SK-N-SH (cell line): ENCODE results near the gene DDAH1. TPM values are rescaled to one million over a fixed set of nuclear protein-coding genes. Genes with fewer than 3 reads are reported as not detected.

Experiments
- CTCF ChIA-PET: fragments of 300-600, 350-600 bp; formaldehyde crosslinking; extraction: SDS; loops from one replicate; lab custom pipeline; 2021; lab: Yijun Ruan, JAX
- POLR2A ChIA-PET: fragments of 350-600 bp; sonication (Branson Sonifier 250); formaldehyde crosslinking; extraction: SDS; loops from one replicate; lab custom pipeline; 2020; ENCODE audit warnings: antibody characterized with exemption, inconsistent platforms; lab: Yijun Ruan, JAX
- DNase-seq: peaks from one replicate; pipeline ENCODE4 v3.0.0; 2012
- H2AFZ ChIP-seq: fragments of 200-600 bp; sonication (generic); 2 replicates; pipeline ENCODE4 v1.8.1; 2016; ENCODE audit warnings: antibody characterized with exemption, mild to moderate bottlenecking, low read depth
- H3F3A ChIP-seq: fragments of 200-600 bp; sonication (generic); replicated peaks from 2 replicates; pipeline ENCODE3; 2016; ENCODE audit warnings: antibody characterized with exemption, mild to moderate bottlenecking; ENCODE audit not compliant: insufficient read depth
- H3K27ac ChIP-seq, 2 experiments: fragments of 200-500 bp in 1 of 2; fragments of 200-600 bp in 1 of 2; sonication (Bioruptor generic) in 1 of 2; sonication (generic), shearing (Covaris generic) in 1 of 2; 2 replicates each; pipeline versions ENCODE4 v1.5.1 to v1.6.1; 2014 to 2016; ENCODE audit warnings: low read depth in 2 of 2, inconsistent platforms in 1 of 2, low read length in 1 of 2, mild to moderate bottlenecking in 1 of 2, mixed read lengths in 1 of 2
- H3K27me3 ChIP-seq: fragments of 200-600 bp; sonication (generic), shearing (Covaris generic); 2 replicates; pipeline ENCODE4 v1.6.1; 2016; ENCODE audit warnings: mixed run types; ENCODE audit not compliant: insufficient read depth
- H3K36me3 ChIP-seq, 2 experiments: fragments of 200-500 bp in 1 of 2; fragments of 200-600 bp in 1 of 2; sonication (Bioruptor generic) in 1 of 2; sonication (generic) in 1 of 2; replicated peaks in 1 of 2; 2 replicates each; pipeline versions ENCODE3 to v1.5.1; 2014 to 2016; ENCODE audit warnings: low read length in 1 of 2, mild to moderate bottlenecking in 1 of 2; ENCODE audit not compliant: insufficient read depth in 2 of 2, control insufficient read depth in 1 of 2
- H3K4me1 ChIP-seq, 2 experiments: fragments of 200-500 bp in 1 of 2; fragments of 200-600 bp in 1 of 2; sonication (Bioruptor generic) in 1 of 2; sonication (generic), shearing (Covaris generic) in 1 of 2; 2 replicates each; pipeline versions ENCODE4 v1.5.1 to v1.6.1; 2014 to 2016; ENCODE audit warnings: low read depth in 1 of 2, low read length in 1 of 2, mixed run types in 1 of 2; ENCODE audit not compliant: insufficient read depth in 2 of 2, control insufficient read depth in 1 of 2
- H3K4me2 ChIP-seq: fragments of 200-600 bp; sonication (generic), shearing (Covaris generic); 2 replicates; pipeline ENCODE4 v1.6.1; 2017; ENCODE audit warnings: mixed run types
- H3K4me3 ChIP-seq, 2 experiments: fragments of 200-500 bp in 1 of 2; fragments of 200-600 bp in 1 of 2; sonication (Bioruptor generic) in 1 of 2; sonication (generic), shearing (Covaris generic) in 1 of 2; 2 replicates each; pipeline versions ENCODE4 v1.5.1 to v1.8.1; 2014 to 2016; ENCODE audit warnings: low read depth in 2 of 2, inconsistent platforms in 1 of 2, low read length in 1 of 2, mild to moderate bottlenecking in 1 of 2, mixed read lengths in 1 of 2, moderate library complexity in 1 of 2
- H3K79me2 ChIP-seq: fragments of 200-600 bp; sonication (generic); 2 replicates; pipeline ENCODE4 v1.8.1; 2017; ENCODE audit warnings: mild to moderate bottlenecking; ENCODE audit not compliant: insufficient read depth
- H3K9ac ChIP-seq: fragments of 200-600 bp; sonication (generic); 2 replicates; pipeline ENCODE4 v1.6.1; 2017; ENCODE audit warnings: mixed run types
- H3K9me2 ChIP-seq: fragments of 200-600 bp; sonication (generic); 2 replicates; pipeline ENCODE4 v1.6.1; 2017; ENCODE audit warnings: mixed run types
- H3K9me3 ChIP-seq: fragments of 200-600 bp; sonication (generic); 2 replicates; pipeline ENCODE4 v1.6.1; 2017; ENCODE audit warnings: mixed run types, mild to moderate bottlenecking, moderate library complexity
- H4K20me1 ChIP-seq: fragments of 200-600 bp; sonication (generic); 2 replicates; pipeline ENCODE4 v1.6.1; 2017; ENCODE audit warnings: mild to moderate bottlenecking, mixed run types; ENCODE audit not compliant: insufficient read depth
- EP300 ChIP-seq, 2 experiments: IDR thresholded peaks; 2 replicates each; pipeline versions ENCODE4 v1.4.0 to v1.6.1; 2012; ENCODE audit warnings: borderline replicate concordance in 1 of 2, low read depth in 1 of 2, low read length in 1 of 2
- EZH2phosphoT487 ChIP-seq: fragments of 200-600 bp; sonication (generic); IDR thresholded peaks from 2 replicates; pipeline ENCODE4 v1.6.1; 2017; ENCODE audit warnings: low read depth, mixed run types, mild to moderate bottlenecking, antibody characterized with exemption, moderate library complexity, borderline replicate concordance
- FOSL2 ChIP-seq: IDR thresholded peaks from 2 replicates; pipeline ENCODE4 v1.4.0; 2012; ENCODE audit warnings: low read depth, mild to moderate bottlenecking, moderate library complexity, borderline replicate concordance
- FOXM1 ChIP-seq: IDR thresholded peaks from 2 replicates; pipeline ENCODE4 v1.4.0; 2012; ENCODE audit warnings: low read depth, mild to moderate bottlenecking
- RXRA ChIP-seq: IDR thresholded peaks from 2 replicates; pipeline ENCODE4 v1.4.0; 2012; ENCODE audit warnings: low read depth, mild to moderate bottlenecking, borderline replicate concordance
- SIN3A ChIP-seq: IDR thresholded peaks from 2 replicates; pipeline ENCODE4 v1.6.1; 2012; ENCODE audit warnings: low read depth, mild to moderate bottlenecking, low read length, moderate library complexity, borderline replicate concordance
- SMC3 ChIP-seq: IDR thresholded peaks from 2 replicates; pipeline ENCODE4 v1.6.1; 2012; ENCODE audit warnings: low read depth, low read length, improper control_type of control experiment
- WGBS: methylation state at CpG from one replicate; pipeline ENCODE4 v1.1.6; 2017; ENCODE audit warnings: low lambda C conversion rate; 5-methylcytosine and 5-hydroxymethylcytosine counted together
- polyA plus RNA-seq, 3 experiments: library from polyadenylated mRNA; depleted of rRNA; stranded (reverse); fragments of >200 nt; gene quantifications; 2 replicates each; pipeline ENCODE4 v1.2.3, GENCODE V29; 2012
- TF ChIP-seq, protein P1 (sequence below): fragments of 200-600 bp; sonication (generic); IDR thresholded peaks from 2 replicates; pipeline ENCODE4 v1.6.1; 2017; ENCODE audit warnings: antibody characterized with exemption, mild to moderate bottlenecking, moderate library complexity
- TF ChIP-seq, protein P2 (sequence below): fragments of 150-350 bp; IDR thresholded peaks from 2 replicates; pipeline ENCODE4 v1.6.1; 2016; ENCODE audit warnings: mild to moderate bottlenecking, low read depth, low read length

Gene DDAH1
- polyA plus RNA-seq, 1 of the 3 experiments (the other 2 are of a cell fraction), result 64.3 TPM

DNA sequence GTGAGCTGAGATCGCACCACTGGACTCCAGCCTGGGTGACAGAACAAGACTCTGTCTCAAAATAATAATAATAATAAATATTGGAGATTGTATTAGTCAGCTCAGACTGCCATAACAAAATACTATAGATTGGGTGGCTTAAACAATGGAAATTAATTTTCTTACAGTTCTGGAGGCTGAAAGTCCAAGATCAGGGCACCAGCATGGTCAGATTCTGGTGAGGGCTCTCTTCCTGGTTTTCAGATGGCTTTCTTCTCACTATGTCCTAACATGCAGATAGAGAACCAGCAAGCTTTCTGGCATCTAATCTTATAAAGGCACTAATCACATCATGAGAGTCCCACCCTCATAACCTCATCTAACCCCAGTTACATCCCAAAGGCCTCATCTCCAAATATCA, 23.2 kb upstream of the DDAH1 start:
- no peak for DNase-seq
- Histone ChIP-seq H3K9me3 (no peaks in the 10 kb centered on the region), H3F3A (peaks cover 3% of the 10 kb centered on the region), H3K4me2 (no peak overlapping the region), H2AFZ (no peak overlapping the region)
- POLR2A ChIA-PET, result no interaction called here
- TF ChIP-seq FOXM1 (no peak), SMC3 (no peak), RXRA (no peak)
- TF ChIP-seq, all 33 proteins: peak for 0
- H3K27me3 ChIP-seq, result no peaks in the 10 kb centered on the region
- no peak overlapping the region for H3K9ac ChIP-seq
- CTCF ChIA-PET, result interaction anchor here (0.7 to 1.4 kb wide), 3 partner anchors 10 to 25 kb away, joined by 3 read pairs; no protein-coding TSS in a partner anchor
- H3K4me1 ChIP-seq, result peaks cover 0 to 1% of the 10 kb centered on the region in 2 experiments; a peak in 2 of 4 replicates
- H3K36me3 ChIP-seq, result peaks cover 14 to 36% of the 10 kb centered on the region in 2 experiments
- WGBS, result 100% methylated on average over 1 of the region's 1 CpG
- H3K9me2 ChIP-seq, result no peaks in the 10 kb centered on the region
- H4K20me1 ChIP-seq, result no peaks in the 10 kb centered on the region
- H3K79me2 ChIP-seq, result peaks cover 25% of the 10 kb centered on the region; the same call in 1 of the 2 replicates
- no peak overlapping the region for H3K4me3 ChIP-seq
- no peak overlapping the region for H3K27ac ChIP-seq

DNA sequence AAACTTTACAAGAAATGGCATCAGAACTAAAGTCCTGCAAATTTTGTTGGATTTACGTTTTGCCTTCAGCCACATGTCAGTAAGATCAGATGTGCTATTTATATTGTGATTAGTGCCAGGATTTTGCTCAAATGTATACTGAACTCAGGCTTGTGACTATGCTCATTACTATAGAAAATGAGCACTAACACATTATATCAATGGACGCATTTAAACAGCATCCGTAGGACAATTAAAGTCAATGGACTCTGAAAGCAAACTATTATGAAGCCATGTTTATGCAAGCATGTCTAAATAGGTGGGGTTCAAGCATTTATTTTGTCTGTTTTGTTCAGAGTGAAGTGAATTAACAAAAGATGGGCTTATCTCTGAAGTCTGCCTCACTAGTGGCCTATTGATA, 20.6 kb upstream of the DDAH1 start:
- H3K27me3 ChIP-seq, result no peaks in the 10 kb centered on the region
- H4K20me1 ChIP-seq, result no peaks in the 10 kb centered on the region
- H3K9ac ChIP-seq, result no peak overlapping the region
- ChIA-PET CTCF (interaction anchor here (1.1 to 2.0 kb wide), 3 partner anchors 8 to 91 kb away, joined by 3 to 7 read pairs (median 3); no protein-coding TSS in a partner anchor), POLR2A (no interaction called here)
- DNase-seq, result no peak
- no peaks in the 10 kb centered on the region for H3K9me2 ChIP-seq
- no peaks in the 10 kb centered on the region for H3K9me3 ChIP-seq
- no peaks in the 10 kb centered on the region for H3K4me1 ChIP-seq
- peaks cover 6 to 25% of the 10 kb centered on the region in 2 experiments for H3K36me3 ChIP-seq
- TF ChIP-seq, protein P1, sequence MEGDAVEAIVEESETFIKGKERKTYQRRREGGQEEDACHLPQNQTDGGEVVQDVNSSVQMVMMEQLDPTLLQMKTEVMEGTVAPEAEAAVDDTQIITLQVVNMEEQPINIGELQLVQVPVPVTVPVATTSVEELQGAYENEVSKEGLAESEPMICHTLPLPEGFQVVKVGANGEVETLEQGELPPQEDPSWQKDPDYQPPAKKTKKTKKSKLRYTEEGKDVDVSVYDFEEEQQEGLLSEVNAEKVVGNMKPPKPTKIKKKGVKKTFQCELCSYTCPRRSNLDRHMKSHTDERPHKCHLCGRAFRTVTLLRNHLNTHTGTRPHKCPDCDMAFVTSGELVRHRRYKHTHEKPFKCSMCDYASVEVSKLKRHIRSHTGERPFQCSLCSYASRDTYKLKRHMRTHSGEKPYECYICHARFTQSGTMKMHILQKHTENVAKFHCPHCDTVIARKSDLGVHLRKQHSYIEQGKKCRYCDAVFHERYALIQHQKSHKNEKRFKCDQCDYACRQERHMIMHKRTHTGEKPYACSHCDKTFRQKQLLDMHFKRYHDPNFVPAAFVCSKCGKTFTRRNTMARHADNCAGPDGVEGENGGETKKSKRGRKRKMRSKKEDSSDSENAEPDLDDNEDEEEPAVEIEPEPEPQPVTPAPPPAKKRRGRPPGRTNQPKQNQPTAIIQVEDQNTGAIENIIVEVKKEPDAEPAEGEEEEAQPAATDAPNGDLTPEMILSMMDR, result no peak
- no peak for TF ChIP-seq EP300 (IDR thresholded peaks at IDR 0.05; ENCODE audit: borderline replicate concordance in 1 of 2, low read depth in 1 of 2, low read length in 1 of 2)
- TF ChIP-seq, protein P2, sequence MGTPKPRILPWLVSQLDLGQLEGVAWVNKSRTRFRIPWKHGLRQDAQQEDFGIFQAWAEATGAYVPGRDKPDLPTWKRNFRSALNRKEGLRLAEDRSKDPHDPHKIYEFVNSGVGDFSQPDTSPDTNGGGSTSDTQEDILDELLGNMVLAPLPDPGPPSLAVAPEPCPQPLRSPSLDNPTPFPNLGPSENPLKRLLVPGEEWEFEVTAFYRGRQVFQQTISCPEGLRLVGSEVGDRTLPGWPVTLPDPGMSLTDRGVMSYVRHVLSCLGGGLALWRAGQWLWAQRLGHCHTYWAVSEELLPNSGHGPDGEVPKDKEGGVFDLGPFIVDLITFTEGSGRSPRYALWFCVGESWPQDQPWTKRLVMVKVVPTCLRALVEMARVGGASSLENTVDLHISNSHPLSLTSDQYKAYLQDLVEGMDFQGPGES, result no peak
- no peak for TF ChIP-seq EZH2phosphoT487
- no peak for TF ChIP-seq FOSL2
- TF ChIP-seq SIN3A, result no peak
- peaks cover 27% of the 10 kb centered on the region; the same call in 1 of the 2 replicates for H3K79me2 ChIP-seq
- no peak overlapping the region for H2AFZ ChIP-seq
- H3K4me3 ChIP-seq, result no peak overlapping the region
- no peak overlapping the region for H3K4me2 ChIP-seq
- 97% methylated on average over 3 of the region's 3 CpGs for WGBS
- H3F3A ChIP-seq, result peaks cover 3% of the 10 kb centered on the region
- H3K27ac ChIP-seq, result no peak overlapping the region
